Measurements from ENCODE around the gene MMEL1. TPM values are rescaled to one million over a fixed set of nuclear protein-coding genes. Genes with fewer than 3 reads are reported as not detected.

Gene MMEL1
- total and polyA plus RNA-seq, 2 donors (not counting 3 experiments of a cell fraction or from before 2014, with no cell fraction given), result 1.1 to 1.2 TPM

DNA sequence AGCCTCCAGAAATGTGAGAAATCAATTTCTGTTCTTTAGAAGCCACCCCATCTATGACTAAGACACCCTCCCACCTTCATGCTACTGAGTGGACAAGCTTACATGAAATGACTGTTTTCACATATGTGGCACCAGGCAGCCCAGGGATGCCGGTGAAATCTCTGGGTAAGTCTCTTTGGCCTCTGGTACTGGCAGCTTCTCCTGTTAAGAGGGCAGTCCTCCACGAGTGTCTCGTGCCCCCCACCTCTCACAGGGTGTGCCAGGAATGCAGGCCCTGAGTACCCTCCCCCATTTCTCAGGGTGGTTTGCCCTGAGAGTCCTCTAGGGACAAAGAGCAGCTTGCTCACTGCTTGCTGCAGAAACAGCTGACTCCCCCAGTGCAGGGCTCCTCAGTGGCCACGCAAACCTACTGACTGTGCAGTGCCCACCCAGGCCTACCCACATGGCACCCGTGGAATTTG is 49.5 kb downstream of the MMEL1 start:
- Histone ChIP-seq H3K36me3 (ENCODE audit: control insufficient read depth in 2 of 2, extremely low read depth in 1 of 2, insufficient read depth in 2 of 2, low read length in 2 of 2) (no peaks in the 10 kb centered on the region), H3K4me3 (replicated peaks in 1 of 3; ENCODE audit: insufficient read depth in 1 of 3, low read depth in 1 of 3, low read length in 3 of 3) (no peak overlapping the region), H3K27ac (ENCODE audit: insufficient read depth, low read depth, low read length) (no peak overlapping the region), H3K4me1 (ENCODE audit: control insufficient read depth, extremely low read depth, insufficient read depth, low read length) (peaks cover 28% of the 10 kb centered on the region), H2AFZ (ENCODE audit: low read depth, low read length) (no peak overlapping the region), H3K79me2 (ENCODE audit: control insufficient read depth, insufficient read depth, low read length) (peaks cover 5% of the 10 kb centered on the region), H3K9ac (replicated peaks; ENCODE audit: extremely low read depth, insufficient read depth, low read length) (no peak overlapping the region), H3K27me3 (ENCODE audit: control insufficient read depth in 2 of 2, insufficient read depth in 2 of 2, low read length in 2 of 2) (no peaks in the 10 kb centered on the region), H3K9me3 (replicated peaks; ENCODE audit: control insufficient read depth, insufficient read depth, low read length) (no peaks in the 10 kb centered on the region), H4K20me1 (replicated peaks; ENCODE audit: control insufficient read depth, extremely low read depth, insufficient read depth, low read length) (no peaks in the 10 kb centered on the region), H3K9me1 (replicated peaks; ENCODE audit: control insufficient read depth, extremely low read depth, insufficient read depth, low read length) (no peaks in the 10 kb centered on the region), H3K4me2 (ENCODE audit: insufficient read depth, low read length) (no peak overlapping the region)
- BruUV-seq (replicated peaks), result no TSS peak
- FAIRE-seq, result no peak
- ChIA-PET CTCF (interaction anchor here (0.8 to 1.5 kb wide), 2 partner anchors 22 to 36 kb away, joined by 3 read pairs; no protein-coding TSS in a partner anchor), POLR2A (no interaction called here)
- TF ChIP-seq POLR2AphosphoS5 (IDR thresholded peaks at IDR 0.05; ENCODE audit: insufficient read depth, low read depth, low read length) (no peak), FOS (IDR thresholded peaks at IDR 0.05; ENCODE audit: borderline replicate concordance, insufficient read depth, low read length) (no peak), GATA2 (IDR thresholded peaks at IDR 0.05; ENCODE audit: insufficient read depth, insufficient read length, low read depth, low read length) (no peak), JUN (IDR thresholded peaks at IDR 0.05; ENCODE audit: borderline replicate concordance, insufficient read depth, insufficient read length, low read depth) (no peak), EZH2 (IDR thresholded peaks at IDR 0.05; ENCODE audit: borderline replicate concordance, low read depth, low read length, severe bottlenecking) (no peak), MYC (IDR thresholded peaks at IDR 0.05; ENCODE audit: low read depth, low read length) (no peak), POLR2A (IDR thresholded peaks at IDR 0.05; ENCODE audit: low read depth, low read length) (no peak)
- TF ChIP-seq, protein P1, sequence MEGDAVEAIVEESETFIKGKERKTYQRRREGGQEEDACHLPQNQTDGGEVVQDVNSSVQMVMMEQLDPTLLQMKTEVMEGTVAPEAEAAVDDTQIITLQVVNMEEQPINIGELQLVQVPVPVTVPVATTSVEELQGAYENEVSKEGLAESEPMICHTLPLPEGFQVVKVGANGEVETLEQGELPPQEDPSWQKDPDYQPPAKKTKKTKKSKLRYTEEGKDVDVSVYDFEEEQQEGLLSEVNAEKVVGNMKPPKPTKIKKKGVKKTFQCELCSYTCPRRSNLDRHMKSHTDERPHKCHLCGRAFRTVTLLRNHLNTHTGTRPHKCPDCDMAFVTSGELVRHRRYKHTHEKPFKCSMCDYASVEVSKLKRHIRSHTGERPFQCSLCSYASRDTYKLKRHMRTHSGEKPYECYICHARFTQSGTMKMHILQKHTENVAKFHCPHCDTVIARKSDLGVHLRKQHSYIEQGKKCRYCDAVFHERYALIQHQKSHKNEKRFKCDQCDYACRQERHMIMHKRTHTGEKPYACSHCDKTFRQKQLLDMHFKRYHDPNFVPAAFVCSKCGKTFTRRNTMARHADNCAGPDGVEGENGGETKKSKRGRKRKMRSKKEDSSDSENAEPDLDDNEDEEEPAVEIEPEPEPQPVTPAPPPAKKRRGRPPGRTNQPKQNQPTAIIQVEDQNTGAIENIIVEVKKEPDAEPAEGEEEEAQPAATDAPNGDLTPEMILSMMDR (IDR thresholded peaks at IDR 0.05; ENCODE audit: extremely low read depth in 1 of 2, insufficient read depth in 1 of 2, low read depth in 1 of 2, low read length in 2 of 2), result no peak
- TF ChIP-seq, protein P2, sequence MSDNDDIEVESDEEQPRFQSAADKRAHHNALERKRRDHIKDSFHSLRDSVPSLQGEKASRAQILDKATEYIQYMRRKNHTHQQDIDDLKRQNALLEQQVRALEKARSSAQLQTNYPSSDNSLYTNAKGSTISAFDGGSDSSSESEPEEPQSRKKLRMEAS (IDR thresholded peaks at IDR 0.05; ENCODE audit: insufficient read depth, insufficient read length), result no peak
- intact Hi-C loops (cut with micrococcal nuclease) (no loop called here), dilution Hi-C loops (cut with MboI; ENCODE audit: extremely low pct_ligation_motif_present, low sequenced_read_pairs) (no loop called here)
- no peak for DNase-seq (ENCODE audit: low read depth, low spot score)

All from endothelial cell of umbilical vein (primary cell).